Subcutaneous adipose tissue (tissue), 4 donors: Measurements from ENCODE around the gene BCL2L11. TPM values are rescaled to one million over a fixed set of nuclear protein-coding genes. Genes with fewer than 3 reads are reported as not detected.

Source experiments
- CTCF ChIP-seq: fragments of 450-650 bp; IDR thresholded peaks from one replicate; pipeline ENCODE4 v1.5.1; 2016; ENCODE audit warnings: low read depth, mild to moderate bottlenecking, control low read depth, antibody characterized with exemption, moderate library complexity
- total RNA-seq, 4 donors: library from RNA; depleted of rRNA; stranded (reverse); fragments of >200 nt; gene quantifications; one replicate each; pipeline ENCODE4 v1.1.0, GENCODE V29; 2016

The BCL2L11 gene
- total RNA-seq, 4 donors from 2014 or later = 17.8 to 48.1 (median 35.5) TPM

- TF ChIP-seq CTCF = no peak
Measured at GRCh38 chr2:111100087-111100764, 20.5 kb upstream of the BCL2L11 start.

GRCh38 chr2:111100765-111101162 is 19.9 kb upstream of the BCL2L11 start:
- TF ChIP-seq CTCF = no peak

- TF ChIP-seq CTCF = no peak
Measured at GRCh38 chr2:111101592-111101991, 19.1 kb upstream of the BCL2L11 start.

- TF ChIP-seq CTCF = no peak
Measured at GRCh38 chr2:111102216-111102615, 18.5 kb upstream of the BCL2L11 start.

GRCh38 chr2:111105926-111106325 is 14.8 kb upstream of the BCL2L11 start:
- no peak for TF ChIP-seq CTCF

- TF ChIP-seq CTCF = no peak
Measured at GRCh38 chr2:111106706-111107105, 14.0 kb upstream of the BCL2L11 start.

GRCh38 chr2:111108745-111109271 is 11.9 kb upstream of the BCL2L11 start:
- TF ChIP-seq CTCF = no peak
